ENCODE measurements around the gene HDAC11. TPM values are rescaled to one million over a fixed set of nuclear protein-coding genes. Genes with fewer than 3 reads are reported as not detected.
A peak's percentile ranks its signal among the peaks of the same experiment; 100 is the strongest.

HDAC11 gene
- total and polyA plus RNA-seq, 2 of the 4 experiments (the other 2 are of a cell fraction), result 9.1 to 11.4 TPM

- H3K27me3 ChIP-seq (ENCODE audit: control insufficient read depth, insufficient read depth, low read length), result no peaks in the 10 kb centered on the region
- H3K18ac ChIP-seq (ENCODE audit: low read depth, low read length), result no peak overlapping the region
- H2AFZ ChIP-seq (replicated peaks; ENCODE audit: low read length, poor library complexity), result peak overlapping the region; percentile 96
- CTCF ChIA-PET, result interaction anchor here (0.8 to 1.3 kb wide), 3 partner anchors 14 to 389 kb away, joined by 3 to 6 read pairs (median 4); no protein-coding TSS in a partner anchor
- peak overlapping the region; percentile 58 for H3K4me3 ChIP-seq (ENCODE audit: insufficient read depth, low read depth, low read length)
- no TSS peak for BruUV-seq (replicated peaks)
- in situ Hi-C loops (cut with MboI; ENCODE audit: low sequenced_read_pairs) (loop anchor here (25.0 kb wide), 2 partner anchors 407 to 632 kb away; partner anchors contain the start of genes CHCHD4 and WNT7A), intact Hi-C loops (cut with micrococcal nuclease) (no loop called here), dilution Hi-C loops (cut with HindIII; ENCODE audit: low sequenced_read_pairs, unreplicated experiment) (no loop called here)
- TF ChIP-seq POLR2A (IDR thresholded peaks at IDR 0.05; ENCODE audit: low read depth, low read length), result peak; percentile 19; the same call in 1 of the 2 replicates
- no peak for TF ChIP-seq MXI1 (IDR thresholded peaks at IDR 0.05; ENCODE audit: borderline replicate concordance, low read depth, low read length)
- TF ChIP-seq MAZ (IDR thresholded peaks at IDR 0.05; ENCODE audit: borderline replicate concordance, low read depth, low read length), result no peak
- no peak for TF ChIP-seq CTCF (conservative IDR thresholded peaks at IDR 0.05; ENCODE audit: low read depth, low read length)
- no peak for TF ChIP-seq SMC3 (IDR thresholded peaks at IDR 0.05; ENCODE audit: low read depth, low read length)
- no peak for TF ChIP-seq CHD1 (IDR thresholded peaks at IDR 0.05; ENCODE audit: low read depth, low read length)
- TF ChIP-seq BHLHE40 (IDR thresholded peaks at IDR 0.05; ENCODE audit: low read depth, low read length), result no peak
- TF ChIP-seq CEBPB (IDR thresholded peaks at IDR 0.05; ENCODE audit: low read depth, low read length), result no peak
- H3K4me1 ChIP-seq (ENCODE audit: control insufficient read depth, insufficient read depth, low read length), result peaks cover 12% of the 10 kb centered on the region; the same call in 1 of the 2 replicates
- 21% methylated on average over 28 of the region's 70 CpGs; no CpG with 5 or more reads in 1 of the 2 experiments for WGBS, 2 experiments (ENCODE audit: extremely low coverage in 2 of 2, insufficient read length in 1 of 2)
- H3K9me1 ChIP-seq (ENCODE audit: insufficient read depth, low read length), result peaks cover 8% of the 10 kb centered on the region
- peak overlapping the region; percentile 69; the same call in 1 of the 2 replicates for H3K14ac ChIP-seq (replicated peaks; ENCODE audit: low read depth, low read length)
- no peak overlapping the region for H2BK5ac ChIP-seq (ENCODE audit: low read depth, low read length, poor library complexity, severe bottlenecking)
- peak overlapping the region; percentile 35; the same call in 1 of the 2 replicates for H3K4ac ChIP-seq (ENCODE audit: low read depth, low read length)
- no peaks in the 10 kb centered on the region for H3K9me3 ChIP-seq (ENCODE audit: control insufficient read depth, insufficient read depth, low read length)
- H3K79me1 ChIP-seq (ENCODE audit: low read depth in 1 of 2, low read length in 2 of 2), result peaks cover 0 to 7% of the 10 kb centered on the region in 2 experiments; a peak in 2 of 4 replicates
- H2AK5ac ChIP-seq (ENCODE audit: low read depth, low read length), result peak overlapping the region; percentile 67; the same call in 1 of the 2 replicates
- peak overlapping the region; percentile 83 for H3K4me2 ChIP-seq (ENCODE audit: low read depth, low read length)
- H4K20me1 ChIP-seq (ENCODE audit: insufficient read depth, low read length), result no peaks in the 10 kb centered on the region
- H3K27ac ChIP-seq (ENCODE audit: insufficient read depth, low read length), result no peak overlapping the region; the same call in 1 of the 2 replicates
- peak overlapping the region; percentile 88 for H2AK9ac ChIP-seq (replicated peaks; ENCODE audit: low read depth, low read length, poor library complexity)
- H2BK20ac ChIP-seq (ENCODE audit: low read depth, low read length), result no peak overlapping the region
- DNase-seq (peak; percentile 10), ATAC-seq (ENCODE audit: low read depth) (peak; percentile 44)
- H4K8ac ChIP-seq (ENCODE audit: low read depth in 2 of 2, low read length in 2 of 2), result peak overlapping the region; percentile 22 to 39; a peak in 2 of 4 replicates
- no peak overlapping the region for H3K56ac ChIP-seq (ENCODE audit: extremely low read depth, insufficient read depth, low read length)
- no peak overlapping the region for H4K5ac ChIP-seq (ENCODE audit: low read depth, low read length)
- H2BK15ac ChIP-seq (ENCODE audit: low read depth, low read length), result no peak overlapping the region
- no peaks in the 10 kb centered on the region; the same call in 1 of the 2 replicates for H3K36me3 ChIP-seq (ENCODE audit: control insufficient read depth, insufficient read depth, low read length)
- H2BK120ac ChIP-seq (ENCODE audit: low read depth, low read length), result no peak overlapping the region; the same call in 1 of the 2 replicates
- POLR2A ChIA-PET (ENCODE audit: unreplicated experiment), result interaction anchor here (0.6 kb wide), 1 partner anchor 899 kb away, joined by 4 read pairs; no protein-coding TSS in a partner anchor
- peak overlapping the region; percentile 12; the same call in 1 of the 2 replicates for H3K9ac ChIP-seq (ENCODE audit: low read depth, low read length)
- peak overlapping the region; percentile 79 for H3K23ac ChIP-seq (ENCODE audit: low read depth, low read length)
- no peak overlapping the region for H4K91ac ChIP-seq (ENCODE audit: insufficient read depth, low read depth, low read length)
Measured at GRCh38 chr3:13480340-13481318, 523 bp downstream of the HDAC11 start.

Measured in IMR-90 (cell line).